ENCODE measurements around the gene CTSC. TPM values are rescaled to one million over a fixed set of nuclear protein-coding genes. Genes with fewer than 3 reads are reported as not detected.

The CTSC gene
- total RNA-seq, 3 donors from 2014 or later (not counting 1 experiment from before 2014, with no cell fraction given) = 182 to 275 (median 227) TPM

DNA sequence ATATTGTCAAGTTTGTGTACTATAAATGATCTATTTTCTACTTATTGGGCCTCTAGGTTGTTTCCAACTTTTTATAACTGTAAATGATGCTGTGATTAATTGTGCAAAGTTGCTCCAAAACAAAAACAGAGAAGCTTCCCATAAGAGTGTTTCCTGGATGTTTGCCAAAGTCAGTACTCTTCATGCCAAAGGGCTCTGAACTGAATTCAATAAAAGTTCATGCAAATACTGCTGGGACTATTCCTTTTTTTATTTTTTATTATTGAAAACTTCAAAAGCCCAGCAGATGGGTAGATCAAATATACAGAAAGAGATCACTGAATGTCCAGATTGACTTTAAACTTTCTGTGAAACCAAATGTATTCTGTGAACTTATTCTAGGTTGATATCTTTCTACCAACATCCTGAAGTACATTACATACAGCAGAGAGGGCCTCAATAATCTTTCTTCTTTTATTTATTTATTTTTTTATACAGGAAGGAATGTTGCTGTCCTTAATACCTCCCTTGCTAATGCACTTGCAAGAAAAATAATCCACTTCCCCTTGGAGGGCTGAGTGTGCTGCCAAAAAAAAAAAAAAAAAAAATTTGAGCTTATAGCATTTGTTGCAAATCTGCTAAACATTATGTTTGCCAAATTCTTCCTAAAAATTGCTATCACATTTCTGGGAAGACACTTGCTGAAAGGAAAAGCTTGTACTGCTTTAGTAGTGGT is 53.0 kb downstream of the CTSC start:
- Mint-ChIP-seq H3K36me3 (peaks cover 25% of the 10 kb centered on the region), H3K27me3 (ENCODE audit: low read depth in 2 of 2) (no peaks in the 10 kb centered on the region), H3K4me3 (no peak overlapping the region), H3K9me3 (no peaks in the 10 kb centered on the region), H3K27ac (peak overlapping the region in 1 of 2 donors; percentile 66), H3K4me1 (peaks cover 36 to 50% of the 10 kb centered on the region in 2 donors)
- DNase-seq (no peak), ATAC-seq (no peak)
- Histone ChIP-seq H3K27ac (ENCODE audit: low read length) (no peak overlapping the region), H3K36me3 (ENCODE audit: control insufficient read depth, insufficient read depth, low read length) (peaks cover 42% of the 10 kb centered on the region), H3K27me3 (ENCODE audit: control insufficient read depth, insufficient read depth, low read length) (no peaks in the 10 kb centered on the region), H3K4me3 (ENCODE audit: low read length) (no peak overlapping the region), H3K9me3 (ENCODE audit: control insufficient read depth, insufficient read depth, low read length) (no peaks in the 10 kb centered on the region), H3K4me1 (ENCODE audit: control insufficient read depth, insufficient read depth, low read length) (no peaks in the 10 kb centered on the region)
- intact Hi-C loops (cut with micrococcal nuclease) = no loop called here
- TF ChIP-seq, protein P1, sequence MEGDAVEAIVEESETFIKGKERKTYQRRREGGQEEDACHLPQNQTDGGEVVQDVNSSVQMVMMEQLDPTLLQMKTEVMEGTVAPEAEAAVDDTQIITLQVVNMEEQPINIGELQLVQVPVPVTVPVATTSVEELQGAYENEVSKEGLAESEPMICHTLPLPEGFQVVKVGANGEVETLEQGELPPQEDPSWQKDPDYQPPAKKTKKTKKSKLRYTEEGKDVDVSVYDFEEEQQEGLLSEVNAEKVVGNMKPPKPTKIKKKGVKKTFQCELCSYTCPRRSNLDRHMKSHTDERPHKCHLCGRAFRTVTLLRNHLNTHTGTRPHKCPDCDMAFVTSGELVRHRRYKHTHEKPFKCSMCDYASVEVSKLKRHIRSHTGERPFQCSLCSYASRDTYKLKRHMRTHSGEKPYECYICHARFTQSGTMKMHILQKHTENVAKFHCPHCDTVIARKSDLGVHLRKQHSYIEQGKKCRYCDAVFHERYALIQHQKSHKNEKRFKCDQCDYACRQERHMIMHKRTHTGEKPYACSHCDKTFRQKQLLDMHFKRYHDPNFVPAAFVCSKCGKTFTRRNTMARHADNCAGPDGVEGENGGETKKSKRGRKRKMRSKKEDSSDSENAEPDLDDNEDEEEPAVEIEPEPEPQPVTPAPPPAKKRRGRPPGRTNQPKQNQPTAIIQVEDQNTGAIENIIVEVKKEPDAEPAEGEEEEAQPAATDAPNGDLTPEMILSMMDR (IDR thresholded peaks at IDR 0.05) = no peak

DNA sequence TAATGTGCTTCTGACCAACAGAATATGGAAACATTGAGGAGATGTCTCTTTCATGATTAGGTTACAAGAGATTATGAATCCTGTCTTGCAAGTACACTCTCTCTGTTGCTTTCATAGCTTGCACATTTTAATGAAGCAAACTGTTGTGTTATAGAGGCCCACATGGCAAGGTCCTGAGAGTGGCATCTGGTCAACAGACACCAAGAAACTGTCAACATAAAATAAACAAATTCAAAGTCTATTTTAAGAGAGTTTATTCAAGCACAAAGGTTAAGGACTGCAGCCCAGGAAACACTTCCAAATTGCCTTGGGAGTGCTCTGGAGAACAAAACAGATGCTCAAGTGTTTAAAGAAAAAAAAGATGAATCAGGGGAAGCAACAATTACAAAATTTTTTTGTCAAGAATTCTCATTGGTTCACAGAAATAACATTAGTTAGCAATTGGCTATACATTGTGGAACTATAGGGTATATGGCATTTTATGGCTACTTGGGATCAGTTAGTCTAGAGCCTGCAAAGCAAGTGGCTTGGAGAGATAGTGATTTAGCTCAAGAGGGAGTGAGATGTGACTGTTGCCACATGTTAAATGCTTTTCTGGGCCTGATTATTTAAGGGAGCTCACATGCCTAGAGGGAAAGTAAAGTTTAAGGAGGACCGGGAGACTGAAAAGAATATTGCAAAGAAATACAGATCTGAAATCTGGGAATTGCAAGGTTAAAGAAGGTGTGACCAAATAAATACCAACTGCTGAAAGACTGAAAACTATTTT is 54.6 kb downstream of the CTSC start:
- H3K27me3 ChIP-seq (ENCODE audit: control insufficient read depth, insufficient read depth, low read length) = no peaks in the 10 kb centered on the region
- TF ChIP-seq, protein P1 (IDR thresholded peaks at IDR 0.05) = no peak
- H3K36me3 Mint-ChIP-seq = peaks cover 13% of the 10 kb centered on the region
- no peak overlapping the region for H3K27ac ChIP-seq (ENCODE audit: low read length)
- ATAC-seq (no peak), DNase-seq (no peak)
- intact Hi-C loops (cut with micrococcal nuclease) = no loop called here
- no peak overlapping the region for H3K4me3 ChIP-seq (ENCODE audit: low read length)
- no peak overlapping the region for H3K4me3 Mint-ChIP-seq
- peak overlapping the region; percentile 11 to 65 for H3K27ac Mint-ChIP-seq
- H3K4me1 Mint-ChIP-seq = peaks cover 29 to 46% of the 10 kb centered on the region in 2 donors
- peaks cover 30% of the 10 kb centered on the region for H3K36me3 ChIP-seq (ENCODE audit: control insufficient read depth, insufficient read depth, low read length)
- 94% methylated on average over 1 of the region's 1 CpG for WGBS (ENCODE audit: insufficient coverage)
- H3K27me3 Mint-ChIP-seq (ENCODE audit: low read depth in 2 of 2) = no peaks in the 10 kb centered on the region
- H3K4me1 ChIP-seq (ENCODE audit: control insufficient read depth, insufficient read depth, low read length) = no peaks in the 10 kb centered on the region
- no peaks in the 10 kb centered on the region for H3K9me3 ChIP-seq (ENCODE audit: control insufficient read depth, insufficient read depth, low read length)
- peaks cover 0 to 2% of the 10 kb centered on the region in 2 donors for H3K9me3 Mint-ChIP-seq

DNA sequence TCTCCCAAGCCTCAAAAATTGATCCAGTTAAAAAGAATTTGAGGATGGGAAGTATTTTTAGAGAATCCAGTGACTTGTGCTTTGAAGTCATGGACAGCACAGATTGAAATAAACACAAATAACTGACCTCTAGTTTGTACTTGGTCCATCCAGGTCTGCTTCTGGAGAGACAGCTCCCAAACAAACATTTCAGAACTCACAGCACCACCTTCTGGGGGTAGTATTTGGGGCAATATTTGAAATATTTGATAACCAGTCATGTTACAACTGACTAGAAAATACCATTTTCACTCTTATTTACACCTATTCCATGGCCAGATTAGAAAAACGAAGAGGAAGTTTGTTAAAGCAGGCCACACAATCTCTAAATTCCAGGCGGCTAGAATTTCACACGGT is 56.2 kb downstream of the CTSC start:
- Mint-ChIP-seq H3K27me3 (ENCODE audit: low read depth in 2 of 2) (no peaks in the 10 kb centered on the region), H3K36me3 (peaks cover 6% of the 10 kb centered on the region), H3K9me3 (peaks cover 0 to 2% of the 10 kb centered on the region in 2 donors), H3K4me3 (no peak overlapping the region), H3K27ac (peak overlapping the region; percentile 28 to 41), H3K4me1 (peaks cover 24 to 33% of the 10 kb centered on the region in 2 donors)
- Histone ChIP-seq H3K27ac (ENCODE audit: low read length) (no peak overlapping the region), H3K9me3 (ENCODE audit: control insufficient read depth, insufficient read depth, low read length) (no peaks in the 10 kb centered on the region), H3K27me3 (ENCODE audit: control insufficient read depth, insufficient read depth, low read length) (no peaks in the 10 kb centered on the region), H3K4me1 (ENCODE audit: control insufficient read depth, insufficient read depth, low read length) (no peaks in the 10 kb centered on the region), H3K4me3 (ENCODE audit: low read length) (no peak overlapping the region), H3K36me3 (ENCODE audit: control insufficient read depth, insufficient read depth, low read length) (peaks cover 25% of the 10 kb centered on the region)
- no peak for DNase-seq
- no peak for ATAC-seq
- WGBS (ENCODE audit: insufficient coverage) = 87% methylated on average over 3 of the region's 3 CpGs
- TF ChIP-seq, protein P1 (IDR thresholded peaks at IDR 0.05) = no peak
- intact Hi-C loops (cut with micrococcal nuclease) = no loop called here

Measured in natural killer cell (primary cell).